ENCODE results near the gene CWC27.

CWC27 gene

DNA sequence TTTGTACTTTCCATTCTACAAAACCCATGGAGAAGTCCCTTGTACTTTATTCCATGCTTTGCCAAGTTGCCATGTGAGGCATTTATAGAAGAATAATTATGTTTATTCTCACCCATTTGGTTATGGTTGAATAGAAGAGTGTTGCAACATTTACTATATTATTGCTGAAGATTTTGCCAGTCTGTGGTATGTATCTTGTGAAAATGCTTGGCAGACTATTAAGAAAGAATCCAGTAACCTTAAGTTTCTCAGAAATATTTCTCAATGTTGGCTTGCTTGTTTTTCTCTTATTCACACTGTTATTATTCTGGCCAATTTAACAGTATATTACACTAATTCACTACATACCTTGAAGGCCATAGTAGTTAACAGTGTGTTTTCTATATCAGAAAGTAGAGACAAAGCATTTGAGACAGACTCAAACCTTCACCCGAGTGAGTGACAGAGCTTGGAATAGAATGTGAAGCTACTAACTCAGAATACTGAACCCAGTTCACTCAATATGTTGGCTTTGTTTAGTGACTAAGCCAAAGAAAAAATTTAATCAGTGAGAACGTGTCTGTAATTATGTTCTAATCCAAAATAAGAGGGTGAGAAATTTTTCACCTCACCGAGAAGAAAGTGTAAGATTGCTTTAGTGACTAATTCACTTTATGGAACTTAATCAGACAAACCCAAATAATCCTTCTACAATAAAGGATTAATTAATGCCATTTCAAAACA, 184.4 kb downstream of the CWC27 start:
- Histone ChIP-seq H3K36me3 (ENCODE audit: control insufficient read depth, insufficient read depth, low read length) (no peaks in the 10 kb centered on the region), H3K9me3 (ENCODE audit: control insufficient read depth, low read length) (no peaks in the 10 kb centered on the region), H3K4me1 (ENCODE audit: control insufficient read depth, insufficient read depth, low read length, poor library complexity, severe bottlenecking) (no peaks in the 10 kb centered on the region), H3K27ac (ENCODE audit: insufficient read depth, low read length, poor library complexity, severe bottlenecking) (no peak overlapping the region), H3K27me3 (replicated peaks; ENCODE audit: control insufficient read depth, insufficient read depth, low read length, poor library complexity, severe bottlenecking) (no peaks in the 10 kb centered on the region), H3K4me3 (ENCODE audit: insufficient read depth, low read depth, low read length, poor library complexity, severe bottlenecking) (no peak overlapping the region)
- no peak for DNase-seq

GRCh38 chr5:64954518-64954917, 185.8 kb downstream of the CWC27 start:
- DNase-seq, result no peak
- no peaks in the 10 kb centered on the region for H3K36me3 ChIP-seq (ENCODE audit: control insufficient read depth, insufficient read depth, low read length)
- no peak overlapping the region for H3K27ac ChIP-seq (ENCODE audit: insufficient read depth, low read length, poor library complexity, severe bottlenecking)
- no peaks in the 10 kb centered on the region for H3K27me3 ChIP-seq (replicated peaks; ENCODE audit: control insufficient read depth, insufficient read depth, low read length, poor library complexity, severe bottlenecking)
- H3K9me3 ChIP-seq (ENCODE audit: control insufficient read depth, low read length), result no peaks in the 10 kb centered on the region
- H3K4me1 ChIP-seq (ENCODE audit: control insufficient read depth, insufficient read depth, low read length, poor library complexity, severe bottlenecking), result no peaks in the 10 kb centered on the region
- H3K4me3 ChIP-seq (ENCODE audit: insufficient read depth, low read depth, low read length, poor library complexity, severe bottlenecking), result no peak overlapping the region

DNA sequence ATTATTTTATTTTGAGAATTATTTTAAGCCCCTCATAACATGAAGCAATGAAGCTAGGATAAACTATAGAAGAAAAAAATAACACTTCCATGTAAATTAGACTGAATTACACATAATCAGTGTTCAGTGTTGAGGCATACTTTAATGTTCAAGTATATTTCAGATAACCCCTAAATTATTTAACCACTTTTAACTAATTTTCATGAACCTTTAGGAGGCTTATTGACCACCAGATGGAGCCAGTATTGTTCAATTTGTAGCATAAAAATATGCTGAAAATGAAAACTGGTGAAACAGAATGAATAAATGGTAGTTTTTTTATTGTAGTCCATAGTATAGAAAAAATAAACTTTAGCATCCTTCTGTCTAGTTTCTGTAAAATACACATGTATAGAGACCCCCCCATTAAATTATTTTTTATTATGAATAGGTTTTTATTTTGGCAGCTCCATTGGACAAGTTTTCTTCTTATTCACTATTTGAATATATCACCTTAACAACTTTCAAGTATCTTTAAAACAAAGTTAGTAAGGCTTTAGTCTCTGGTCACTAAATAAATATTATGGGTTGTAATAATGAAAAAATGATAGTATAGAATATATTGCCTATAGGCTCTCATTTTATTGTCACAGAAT, 190.1 kb downstream of the CWC27 start:
- no peaks in the 10 kb centered on the region for H3K4me1 ChIP-seq (ENCODE audit: control insufficient read depth, insufficient read depth, low read length, poor library complexity, severe bottlenecking)
- no peak overlapping the region for H3K27ac ChIP-seq (ENCODE audit: insufficient read depth, low read length, poor library complexity, severe bottlenecking)
- H3K4me3 ChIP-seq (ENCODE audit: insufficient read depth, low read depth, low read length, poor library complexity, severe bottlenecking), result no peak overlapping the region
- no peaks in the 10 kb centered on the region for H3K9me3 ChIP-seq (ENCODE audit: control insufficient read depth, low read length)
- DNase-seq, result no peak
- no peaks in the 10 kb centered on the region for H3K36me3 ChIP-seq (ENCODE audit: control insufficient read depth, insufficient read depth, low read length)
- H3K27me3 ChIP-seq (replicated peaks; ENCODE audit: control insufficient read depth, insufficient read depth, low read length, poor library complexity, severe bottlenecking), result no peaks in the 10 kb centered on the region

GRCh38 chr5:64963278-64963677, 194.5 kb downstream of the CWC27 start:
- Histone ChIP-seq H3K4me3 (ENCODE audit: insufficient read depth, low read depth, low read length, poor library complexity, severe bottlenecking) (no peak overlapping the region), H3K27ac (ENCODE audit: insufficient read depth, low read length, poor library complexity, severe bottlenecking) (no peak overlapping the region), H3K4me1 (ENCODE audit: control insufficient read depth, insufficient read depth, low read length, poor library complexity, severe bottlenecking) (no peaks in the 10 kb centered on the region), H3K36me3 (ENCODE audit: control insufficient read depth, insufficient read depth, low read length) (no peaks in the 10 kb centered on the region), H3K9me3 (ENCODE audit: control insufficient read depth, low read length) (no peaks in the 10 kb centered on the region), H3K27me3 (replicated peaks; ENCODE audit: control insufficient read depth, insufficient read depth, low read length, poor library complexity, severe bottlenecking) (no peaks in the 10 kb centered on the region)
- no peak for DNase-seq

DNA sequence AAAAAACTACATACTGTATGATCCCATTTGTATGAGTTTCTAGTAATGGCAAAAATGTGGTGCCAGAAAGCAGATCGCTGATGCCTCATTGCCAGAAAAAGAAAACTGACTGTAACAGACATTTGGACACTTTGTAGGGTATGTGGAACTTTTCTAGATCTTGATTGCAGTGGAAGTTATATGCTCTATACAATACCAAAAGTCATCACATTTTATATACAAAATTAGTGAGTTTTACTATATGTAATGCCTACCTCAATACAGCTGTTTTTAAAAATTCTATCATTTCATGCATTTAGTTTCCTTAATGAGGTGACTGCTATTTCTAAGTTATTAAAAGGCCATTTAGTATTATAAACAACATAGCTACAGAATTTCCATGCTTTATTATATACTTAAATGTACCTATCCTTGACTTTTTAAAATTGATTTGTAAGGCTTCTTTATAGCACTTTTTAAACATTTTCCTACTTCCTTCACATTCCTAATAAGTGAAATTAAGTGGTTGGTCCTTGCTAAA, 199.9 kb downstream of the CWC27 start:
- Histone ChIP-seq H3K36me3 (ENCODE audit: control insufficient read depth, insufficient read depth, low read length) (no peaks in the 10 kb centered on the region), H3K27me3 (replicated peaks; ENCODE audit: control insufficient read depth, insufficient read depth, low read length, poor library complexity, severe bottlenecking) (no peaks in the 10 kb centered on the region), H3K4me3 (ENCODE audit: insufficient read depth, low read depth, low read length, poor library complexity, severe bottlenecking) (no peak overlapping the region), H3K9me3 (ENCODE audit: control insufficient read depth, low read length) (no peaks in the 10 kb centered on the region), H3K27ac (ENCODE audit: insufficient read depth, low read length, poor library complexity, severe bottlenecking) (no peak overlapping the region), H3K4me1 (ENCODE audit: control insufficient read depth, insufficient read depth, low read length, poor library complexity, severe bottlenecking) (no peaks in the 10 kb centered on the region)
- no peak for DNase-seq

DNA sequence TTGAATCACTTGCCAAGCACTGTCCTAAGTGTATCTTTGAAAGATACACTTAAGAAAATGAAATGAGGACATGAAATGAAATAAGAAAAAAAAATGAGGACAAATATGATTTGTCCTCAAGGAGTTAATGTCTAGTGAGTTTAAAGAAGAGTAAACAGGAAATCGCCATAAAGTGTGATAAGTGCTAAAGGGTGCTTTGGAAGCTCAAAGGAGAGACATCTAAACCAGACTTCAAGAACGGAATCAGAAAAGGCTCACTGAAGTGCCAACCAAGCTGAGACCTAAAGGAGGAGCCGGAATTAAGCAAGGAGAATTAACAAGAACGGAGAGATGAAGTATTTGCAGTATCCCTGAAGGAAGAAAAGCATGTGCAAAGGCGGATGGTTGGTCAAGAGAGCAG, 200.8 kb downstream of the CWC27 start:
- no peak for DNase-seq
- Histone ChIP-seq H3K27me3 (replicated peaks; ENCODE audit: control insufficient read depth, insufficient read depth, low read length, poor library complexity, severe bottlenecking) (no peaks in the 10 kb centered on the region), H3K27ac (ENCODE audit: insufficient read depth, low read length, poor library complexity, severe bottlenecking) (no peak overlapping the region), H3K9me3 (ENCODE audit: control insufficient read depth, low read length) (no peaks in the 10 kb centered on the region), H3K4me1 (ENCODE audit: control insufficient read depth, insufficient read depth, low read length, poor library complexity, severe bottlenecking) (no peaks in the 10 kb centered on the region), H3K4me3 (ENCODE audit: insufficient read depth, low read depth, low read length, poor library complexity, severe bottlenecking) (no peak overlapping the region), H3K36me3 (ENCODE audit: control insufficient read depth, insufficient read depth, low read length) (no peaks in the 10 kb centered on the region)

DNA sequence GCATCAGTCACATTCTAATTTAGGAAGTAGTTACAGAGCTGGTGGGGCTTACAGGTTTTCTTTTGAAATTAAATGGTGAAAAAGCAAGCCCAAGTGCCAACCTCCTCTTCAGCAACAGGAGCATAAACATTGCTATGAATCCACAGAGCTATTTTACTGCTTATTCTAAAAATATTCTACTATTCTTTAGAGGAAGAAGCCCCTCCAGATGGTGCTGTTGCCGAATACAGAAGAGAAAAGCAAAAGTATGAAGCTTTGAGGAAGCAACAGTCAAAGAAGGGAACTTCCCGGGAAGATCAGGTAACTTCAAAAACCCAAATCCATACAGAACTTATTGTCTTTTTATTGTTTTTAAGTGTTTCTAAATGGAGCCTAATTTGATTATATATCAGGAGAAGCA, 202.8 kb downstream of the CWC27 start:
- H3K27ac ChIP-seq (ENCODE audit: insufficient read depth, low read length, poor library complexity, severe bottlenecking), result no peak overlapping the region
- H3K9me3 ChIP-seq (ENCODE audit: control insufficient read depth, low read length), result no peaks in the 10 kb centered on the region
- no peak overlapping the region for H3K4me3 ChIP-seq (ENCODE audit: insufficient read depth, low read depth, low read length, poor library complexity, severe bottlenecking)
- DNase-seq, result no peak
- H3K4me1 ChIP-seq (ENCODE audit: control insufficient read depth, insufficient read depth, low read length, poor library complexity, severe bottlenecking), result no peaks in the 10 kb centered on the region
- H3K36me3 ChIP-seq (ENCODE audit: control insufficient read depth, insufficient read depth, low read length), result no peaks in the 10 kb centered on the region
- no peaks in the 10 kb centered on the region for H3K27me3 ChIP-seq (replicated peaks; ENCODE audit: control insufficient read depth, insufficient read depth, low read length, poor library complexity, severe bottlenecking)

GRCh38 chr5:64971990-64972389, 203.3 kb downstream of the CWC27 start:
- no peak for DNase-seq
- no peaks in the 10 kb centered on the region for H3K4me1 ChIP-seq (ENCODE audit: control insufficient read depth, insufficient read depth, low read length, poor library complexity, severe bottlenecking)
- H3K27ac ChIP-seq (ENCODE audit: insufficient read depth, low read length, poor library complexity, severe bottlenecking), result no peak overlapping the region
- H3K27me3 ChIP-seq (replicated peaks; ENCODE audit: control insufficient read depth, insufficient read depth, low read length, poor library complexity, severe bottlenecking), result no peaks in the 10 kb centered on the region
- H3K36me3 ChIP-seq (ENCODE audit: control insufficient read depth, insufficient read depth, low read length), result no peaks in the 10 kb centered on the region
- H3K9me3 ChIP-seq (ENCODE audit: control insufficient read depth, low read length), result no peaks in the 10 kb centered on the region
- no peak overlapping the region for H3K4me3 ChIP-seq (ENCODE audit: insufficient read depth, low read depth, low read length, poor library complexity, severe bottlenecking)

DNA sequence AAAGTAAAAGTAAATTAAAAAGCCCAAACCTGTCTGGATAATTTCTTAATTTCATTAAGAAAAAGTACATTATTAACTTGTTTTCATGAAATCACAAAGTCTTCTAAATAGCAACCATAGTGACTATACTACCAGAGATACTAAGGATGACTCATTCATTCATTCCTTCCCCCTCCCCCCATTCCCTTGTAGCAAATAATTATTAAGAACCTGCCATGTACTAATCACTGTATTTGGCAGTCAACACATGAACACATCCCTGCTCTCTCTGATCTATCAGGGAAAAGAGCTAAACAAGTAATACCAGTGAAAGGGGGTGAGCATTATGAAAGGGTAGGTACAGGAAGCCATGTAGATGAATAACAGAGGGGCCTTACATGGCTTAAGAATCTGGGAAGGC, 203.9 kb downstream of the CWC27 start:
- no peaks in the 10 kb centered on the region for H3K9me3 ChIP-seq (ENCODE audit: control insufficient read depth, low read length)
- H3K27me3 ChIP-seq (replicated peaks; ENCODE audit: control insufficient read depth, insufficient read depth, low read length, poor library complexity, severe bottlenecking), result no peaks in the 10 kb centered on the region
- no peak overlapping the region for H3K4me3 ChIP-seq (ENCODE audit: insufficient read depth, low read depth, low read length, poor library complexity, severe bottlenecking)
- no peaks in the 10 kb centered on the region for H3K4me1 ChIP-seq (ENCODE audit: control insufficient read depth, insufficient read depth, low read length, poor library complexity, severe bottlenecking)
- H3K27ac ChIP-seq (ENCODE audit: insufficient read depth, low read length, poor library complexity, severe bottlenecking), result no peak overlapping the region
- H3K36me3 ChIP-seq (ENCODE audit: control insufficient read depth, insufficient read depth, low read length), result no peaks in the 10 kb centered on the region
- DNase-seq, result no peak

DNA sequence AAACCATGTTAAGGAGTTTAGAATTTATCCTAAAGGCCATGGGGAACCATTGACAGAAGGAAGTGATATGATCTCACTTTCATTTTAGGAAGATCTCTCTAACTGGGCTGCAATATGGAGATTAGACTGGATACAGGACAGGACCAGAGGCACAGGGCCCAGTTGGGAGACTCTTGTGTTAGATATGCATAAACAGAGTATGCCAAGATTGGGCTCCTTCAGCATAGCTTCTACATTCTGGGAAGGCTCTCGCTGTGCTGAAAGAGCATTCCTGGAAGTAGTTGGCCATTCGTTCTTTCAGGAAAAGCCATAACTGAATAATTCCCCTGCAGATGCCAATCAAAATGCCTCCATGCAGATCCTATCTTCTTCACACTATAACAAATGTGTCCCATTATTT, 204.5 kb downstream of the CWC27 start:
- DNase-seq, result no peak
- H3K4me1 ChIP-seq (ENCODE audit: control insufficient read depth, insufficient read depth, low read length, poor library complexity, severe bottlenecking), result no peaks in the 10 kb centered on the region
- H3K4me3 ChIP-seq (ENCODE audit: insufficient read depth, low read depth, low read length, poor library complexity, severe bottlenecking), result no peak overlapping the region
- no peaks in the 10 kb centered on the region for H3K9me3 ChIP-seq (ENCODE audit: control insufficient read depth, low read length)
- no peaks in the 10 kb centered on the region for H3K27me3 ChIP-seq (replicated peaks; ENCODE audit: control insufficient read depth, insufficient read depth, low read length, poor library complexity, severe bottlenecking)
- H3K36me3 ChIP-seq (ENCODE audit: control insufficient read depth, insufficient read depth, low read length), result peaks cover 4% of the 10 kb centered on the region
- H3K27ac ChIP-seq (ENCODE audit: insufficient read depth, low read length, poor library complexity, severe bottlenecking), result no peak overlapping the region
